B cell (primary cell): Measurements from ENCODE around the gene SPOP. TPM values are rescaled to one million over a fixed set of nuclear protein-coding genes. Genes with fewer than 3 reads are reported as not detected.
"Not testable (repeated sequence)": the region's sequence is repeated elsewhere in the genome, so short reads cannot be mapped to it uniquely, and the experiment has no call there.

Experiments used
- ATAC-seq: fragments of 200-7000 bp; cut with Tn5 transposase; one replicate; pipeline ENCODE4 v1.10.0; 2021; ENCODE audit warnings: low read depth, mild to moderate bottlenecking, moderate number of reproducible peaks, moderate library complexity
- CTCF ChIA-PET: fragments of 350-600 bp; sonication (Branson Sonifier 250); formaldehyde crosslinking; loops from one replicate; lab custom pipeline; 2021; ENCODE audit warnings: antibody characterized with exemption, inconsistent platforms; lab: Charles Lee
- POLR2A ChIA-PET: fragments of 350-600 bp; sonication (Branson Sonifier 250); formaldehyde crosslinking; loops from one replicate; lab custom pipeline; 2021; ENCODE audit warnings: antibody characterized with exemption; lab: Charles Lee
- DNase-seq: peaks from one replicate; pipeline ENCODE4 v3.0.0; 2013
- H2AFZ ChIP-seq: 2 replicates; pipeline ENCODE4 v1.6.1; 2012; ENCODE audit warnings: mild to moderate bottlenecking, low read depth, low read length; ENCODE audit not compliant: insufficient read depth, poor library complexity, severe bottlenecking
- H3K27ac ChIP-seq, 2 donors: 1 replicate in 1 of 2; 2 replicates in 1 of 2; pipeline ENCODE4 v1.5.1; 2012 to 2013; ENCODE audit warnings: low read length in 2 of 2, mild to moderate bottlenecking in 2 of 2, moderate library complexity in 1 of 2
- H3K27me3 ChIP-seq, 4 experiments: fragments of 200-600 bp in 1 of 4; sonication (generic) in 1 of 4; replicated peaks in 1 of 4; 1 replicate in 2 of 4; 2 replicates in 2 of 4; pipeline versions ENCODE4 v1.6.1 to v1.7.0; 2013 to 2016; ENCODE audit warnings: low read length in 3 of 4, mild to moderate bottlenecking in 2 of 4, mixed read lengths in 1 of 4, moderate library complexity in 1 of 4; ENCODE audit not compliant: insufficient read depth in 4 of 4, control insufficient read depth in 3 of 4; ENCODE audit errors: control extremely low read depth in 1 of 4
- H3K36me3 ChIP-seq, 2 experiments: replicated peaks in 1 of 2; 1 replicate in 1 of 2; 2 replicates in 1 of 2; pipeline versions ENCODE4 v1.6.1 to v1.7.1; 2013; ENCODE audit warnings: low read length in 1 of 2; ENCODE audit not compliant: insufficient read depth in 2 of 2, control insufficient read depth in 1 of 2; ENCODE audit errors: control extremely low read depth in 1 of 2, extremely low read depth in 1 of 2
- H3K4me1 ChIP-seq, 2 donors: fragments of 200-600 bp in 1 of 2; sonication (generic) in 1 of 2; 1 replicate in 1 of 2; 2 replicates in 1 of 2; pipeline versions ENCODE4 v1.5.1 to v1.6.1; 2013 to 2017; ENCODE audit warnings: low read length in 2 of 2; ENCODE audit not compliant: control insufficient read depth in 2 of 2, insufficient read depth in 2 of 2
- H3K4me2 ChIP-seq: replicated peaks from 2 replicates; pipeline ENCODE3; 2012; ENCODE audit warnings: mild to moderate bottlenecking, low read depth, low read length; ENCODE audit not compliant: poor library complexity, severe bottlenecking
- H3K4me3 ChIP-seq, 5 experiments: fragments of 200-600 bp in 1 of 5; sonication (generic) in 1 of 5; 1 replicate in 3 of 5; 2 replicates in 2 of 5; pipeline versions ENCODE4 v1.5.1 to v1.7.0; 2011 to 2016; ENCODE audit warnings: low read length in 4 of 5, mild to moderate bottlenecking in 4 of 5, low read depth in 2 of 5, control low read depth in 1 of 5, moderate library complexity in 1 of 5; ENCODE audit not compliant: insufficient read depth in 1 of 5; ENCODE audit errors: control extremely low read depth in 1 of 5, extremely low read depth in 1 of 5
- H3K79me2 ChIP-seq: fragments of 200-600 bp; sonication (generic); one replicate; pipeline ENCODE4 v1.6.0; 2016; ENCODE audit warnings: low read length; ENCODE audit not compliant: control insufficient read depth, insufficient read depth
- H3K9ac ChIP-seq: fragments of 200-600 bp; sonication (generic); 2 replicates; pipeline ENCODE4 v1.6.1; 2017; ENCODE audit warnings: mild to moderate bottlenecking, low read length, moderate library complexity
- H3K9me3 ChIP-seq, 3 donors: one replicate each; pipeline versions ENCODE4 v1.6.1 to v1.7.1; 2013; ENCODE audit warnings: low read length in 2 of 3; ENCODE audit not compliant: control insufficient read depth in 2 of 3, insufficient read depth in 1 of 3; ENCODE audit errors: control extremely low read depth in 1 of 3
- H4K20me1 ChIP-seq: 2 replicates; pipeline ENCODE4 v1.6.0; 2012; ENCODE audit warnings: mild to moderate bottlenecking, low read length; ENCODE audit not compliant: insufficient read depth, control insufficient read depth, poor library complexity, severe bottlenecking
- H3K27ac Mint-ChIP-seq: one replicate; pipeline ENCODE4 v1.8.0; 2021; ENCODE audit warnings: mixed read lengths
- H3K27me3 Mint-ChIP-seq: one replicate; pipeline ENCODE4 v1.8.0; 2021; ENCODE audit warnings: mixed read lengths
- H3K4me1 Mint-ChIP-seq: one replicate; pipeline ENCODE4 v1.8.0; 2021; ENCODE audit warnings: mixed read lengths
- H3K4me3 Mint-ChIP-seq: one replicate; pipeline ENCODE4 v1.8.0; 2021; ENCODE audit warnings: mixed read lengths
- H3K9me3 Mint-ChIP-seq: one replicate; pipeline ENCODE4 v1.8.0; 2022; ENCODE audit warnings: mixed read lengths; ENCODE audit not compliant: insufficient read depth
- CTCF ChIP-seq: fragments of 200-600 bp; IDR thresholded peaks from one replicate; pipeline ENCODE4 v1.8.0; 2022; ENCODE audit warnings: antibody characterized with exemption, mild to moderate bottlenecking
- EZH2 ChIP-seq: IDR thresholded peaks from 2 replicates; pipeline ENCODE4 v1.6.1; 2012; ENCODE audit warnings: borderline replicate concordance, low read depth, mild to moderate bottlenecking, moderate library complexity, low read length; ENCODE audit not compliant: insufficient read depth, poor library complexity, severe bottlenecking
- WGBS: methylation state at CpG from one replicate; pipeline ENCODE4 v1.1.5; 2013; ENCODE audit warnings: missing lambda C conversion rate; ENCODE audit not compliant: insufficient coverage; 5-methylcytosine and 5-hydroxymethylcytosine counted together
- intact Hi-C: fragments of 100-400 bp; cut with micrococcal nuclease; formaldehyde crosslinking; loops from one replicate; pipeline ENCODE4 v1.10.0; 2022
- polyA plus RNA-seq: library from polyadenylated mRNA; depleted of rRNA; stranded (reverse); fragments of >200 nt; gene quantifications from 2 replicates; pipeline ENCODE4 v1.2.3, GENCODE V29; 2012
- total RNA-seq, 2 donors: library from RNA; stranded (reverse); fragments of 120-200 nt in 1 of 2; gene quantifications; 1 replicate in 1 of 2; 2 replicates in 1 of 2; pipeline versions ENCODE4 v1.2.3 to v1.2.4, GENCODE V29; 2013 to 2022

The SPOP gene
- total and polyA plus RNA-seq, 2 donors (not counting 1 experiment from before 2014, with no cell fraction given), result 27.0 to 72.1 TPM

- H3K27me3 Mint-ChIP-seq, result no peaks in the 10 kb centered on the region
- no peak overlapping the region for H3K4me3 Mint-ChIP-seq
- Histone ChIP-seq H3K4me3 (no peak overlapping the region), H3K36me3 (peaks cover 0 to 83% of the 10 kb centered on the region in 2 experiments), H3K79me2 (peaks cover 97% of the 10 kb centered on the region), H3K4me1 (peaks cover 13 to 27% of the 10 kb centered on the region in 2 donors), H3K9me3 (peaks cover 0 to 6% (median 3%) of the 10 kb centered on the region in 3 donors), H3K27ac (no peak overlapping the region), H3K4me2 (no peak overlapping the region), H3K27me3 (no peaks in the 10 kb centered on the region), H4K20me1 (peaks cover 97% of the 10 kb centered on the region), H2AFZ (no peak overlapping the region), H3K9ac (no peak overlapping the region)
- intact Hi-C loops, result no loop called here
- peaks cover 48% of the 10 kb centered on the region for H3K4me1 Mint-ChIP-seq
- TF ChIP-seq EZH2, result no peak
- no peak for TF ChIP-seq CTCF
- no peak overlapping the region for H3K27ac Mint-ChIP-seq
- ATAC-seq (no peak), DNase-seq (no peak)
- ChIA-PET POLR2A (no interaction called here), CTCF (interaction anchor here (1.1 to 1.6 kb wide), 2 partner anchors 12 to 171 kb away, joined by 3 read pairs; no protein-coding TSS in a partner anchor)
- WGBS, result 92% methylated on average over 3 of the region's 4 CpGs
- peaks cover 3% of the 10 kb centered on the region for H3K9me3 Mint-ChIP-seq
These were observed 49.5 kb upstream of the SPOP start for GRCh38 chr17:49727380-49727779.

GRCh38 chr17:49725452-49726130, 47.7 kb upstream of the SPOP start:
- ATAC-seq (no peak), DNase-seq (no peak)
- Histone ChIP-seq H3K4me3 (no peak overlapping the region), H3K27ac (no peak overlapping the region), H2AFZ (no peak overlapping the region), H3K27me3 (no peaks in the 10 kb centered on the region), H3K4me1 (peaks cover 13 to 27% of the 10 kb centered on the region in 2 donors), H3K36me3 (peaks cover 0 to 83% of the 10 kb centered on the region in 2 experiments), H3K4me2 (no peak overlapping the region), H4K20me1 (peaks cover 96% of the 10 kb centered on the region), H3K79me2 (peaks cover 79% of the 10 kb centered on the region), H3K9ac (no peak overlapping the region), H3K9me3 (peaks cover 0 to 6% (median 3%) of the 10 kb centered on the region in 3 donors)
- WGBS, result 96% methylated on average over 5 of the region's 7 CpGs
- POLR2A ChIA-PET, result no interaction called here
- TF ChIP-seq CTCF (no peak), EZH2 (no peak)
- peak overlapping the region; percentile 50 for H3K27ac Mint-ChIP-seq
- H3K4me3 Mint-ChIP-seq, result no peak overlapping the region
- CTCF ChIA-PET, result no interaction called here
- peaks cover 39% of the 10 kb centered on the region for H3K4me1 Mint-ChIP-seq
- intact Hi-C loops, result no loop called here
- no peaks in the 10 kb centered on the region for H3K27me3 Mint-ChIP-seq
- peaks cover 3% of the 10 kb centered on the region for H3K9me3 Mint-ChIP-seq

- intact Hi-C loops, H3K4me2 ChIP-seq, POLR2A ChIA-PET, H3K4me3 Mint-ChIP-seq, DNase-seq, CTCF ChIA-PET, H3K27ac ChIP-seq, H3K27me3 ChIP-seq, ATAC-seq, H3K9me3 ChIP-seq, H2AFZ ChIP-seq, H3K9me3 Mint-ChIP-seq, H3K4me3 ChIP-seq, H3K9ac ChIP-seq, H3K27me3 Mint-ChIP-seq: not testable (repeated sequence)
- WGBS, result 80% methylated on average over 3 of the region's 6 CpGs
- peaks cover 86% of the 10 kb centered on the region for H4K20me1 ChIP-seq
- peaks cover 0 to 85% of the 10 kb centered on the region in 2 experiments for H3K36me3 ChIP-seq
- Mint-ChIP-seq H3K27ac (peak overlapping the region; percentile 50), H3K4me1 (peaks cover 39% of the 10 kb centered on the region)
- peaks cover 13 to 22% of the 10 kb centered on the region in 2 donors for H3K4me1 ChIP-seq
- peaks cover 69% of the 10 kb centered on the region for H3K79me2 ChIP-seq
These were observed 46.7 kb upstream of the SPOP start for GRCh38 chr17:49724552-49724951.
